T-helper 2 cell treated with Interferon-gamma antibody and Interleukin-4, amounts not matched to agents 100 ng/mL and 5 ng/mL, for 36 hours (primary cell): Measurements from ENCODE around the gene JAKMIP1. TPM values are rescaled to one million over a fixed set of nuclear protein-coding genes. Genes with fewer than 3 reads are reported as not detected.
"Not testable (repeated sequence)": the region's sequence is repeated elsewhere in the genome, so short reads cannot be mapped to it uniquely, and the experiment has no call there.

Experiments used
- intact Hi-C: fragments of 100-400 bp; cut with micrococcal nuclease; formaldehyde crosslinking; loops from one replicate; pipeline ENCODE4 v1.15.1; 2023
- total RNA-seq: library from RNA; stranded (reverse); gene quantifications from 2 replicates; pipeline ENCODE4 v1.2.3, GENCODE V29; 2022

JAKMIP1 gene
- total RNA-seq, 1 donor from 2014 or later: 18.5 TPM

- intact Hi-C loops: no loop called here
Measured at GRCh38 chr4:6150046-6150735, 50.2 kb downstream of the JAKMIP1 start.

DNA sequence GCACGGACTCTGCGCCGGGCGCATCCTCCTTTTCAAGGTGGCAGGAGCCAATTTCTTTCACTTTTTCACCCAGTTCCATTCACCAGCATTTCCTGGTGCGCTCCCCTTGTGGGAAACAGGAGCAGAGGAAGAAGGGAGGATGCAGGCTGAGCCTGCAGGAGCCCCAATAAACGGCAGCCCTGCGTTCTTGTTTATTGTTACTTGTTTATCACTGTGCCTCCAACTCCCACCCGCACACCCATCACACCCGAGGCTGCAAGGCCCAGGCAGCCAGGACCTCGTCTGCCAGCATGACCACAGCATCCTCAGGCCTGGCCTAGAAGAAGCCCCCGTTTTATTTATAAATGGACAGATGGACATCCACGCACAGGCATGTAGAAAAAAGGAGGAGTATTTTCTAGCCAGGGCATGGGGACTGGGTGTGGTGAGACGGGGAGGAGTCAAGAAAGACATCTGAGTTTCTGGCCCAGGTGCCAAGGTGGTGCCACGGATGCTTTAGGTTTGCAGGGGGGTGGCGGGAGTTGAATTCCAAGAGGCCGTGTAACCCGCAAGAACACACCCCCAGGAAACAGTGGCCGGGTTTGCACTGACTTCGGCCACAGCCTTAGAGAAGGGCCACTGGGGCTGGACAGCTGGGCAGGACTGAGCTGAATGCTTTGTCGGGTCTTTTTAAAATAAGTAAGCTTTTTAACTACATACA lies 51.7 kb downstream of the JAKMIP1 start:
- intact Hi-C loops: no loop called here

- intact Hi-C loops: no loop called here
Measured at GRCh38 chr4:6147441-6147840, 52.9 kb downstream of the JAKMIP1 start.

GRCh38 chr4:6143603-6144181 lies 56.7 kb downstream of the JAKMIP1 start:
- intact Hi-C loops: no loop called here

GRCh38 chr4:6142935-6143602 lies 57.3 kb downstream of the JAKMIP1 start:
- intact Hi-C loops: no loop called here

- intact Hi-C loops: no loop called here
Measured at GRCh38 chr4:6142511-6142910, 57.8 kb downstream of the JAKMIP1 start.

- intact Hi-C loops: no loop called here
Measured at GRCh38 chr4:6141554-6141953, 58.8 kb downstream of the JAKMIP1 start.

GRCh38 chr4:6141021-6141420 lies 59.3 kb downstream of the JAKMIP1 start:
- intact Hi-C loops: not testable (repeated sequence)

GRCh38 chr4:6137747-6138135 lies 62.6 kb downstream of the JAKMIP1 start:
- intact Hi-C loops: no loop called here

DNA sequence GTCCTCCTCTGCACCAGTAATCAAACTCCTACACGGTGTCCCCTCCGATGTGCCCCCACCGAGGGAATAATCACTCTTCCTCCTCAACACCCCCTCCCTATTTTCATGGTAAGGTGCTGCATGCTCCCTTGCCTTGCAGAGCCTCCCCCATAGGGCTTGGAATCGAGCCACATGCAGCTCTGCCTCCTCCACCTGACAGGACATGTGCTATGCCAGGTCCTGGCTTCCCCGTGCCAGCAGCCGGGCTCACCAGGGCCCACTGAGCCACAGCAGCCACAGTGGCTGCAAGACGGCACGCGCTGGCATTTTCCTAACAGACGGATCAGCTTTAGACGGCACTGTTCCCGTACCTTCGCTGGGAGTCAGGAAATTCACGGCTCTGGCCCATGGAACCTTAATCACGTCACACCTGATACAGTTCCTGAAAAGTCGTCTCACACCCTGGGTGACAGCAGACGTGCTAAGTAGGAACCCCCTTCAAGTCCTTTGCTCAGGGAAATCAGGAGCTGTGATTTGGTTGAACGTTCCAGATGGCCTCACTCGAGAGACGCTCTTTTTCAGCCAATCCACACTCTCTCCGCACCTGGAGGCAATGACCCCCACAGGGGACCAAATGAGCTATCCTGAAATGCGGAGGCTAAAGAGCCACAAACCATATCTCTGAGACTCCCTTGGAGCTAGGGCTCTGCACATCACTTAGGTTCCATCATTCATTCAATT lies 63.2 kb downstream of the JAKMIP1 start:
- intact Hi-C loops: no loop called here

DNA sequence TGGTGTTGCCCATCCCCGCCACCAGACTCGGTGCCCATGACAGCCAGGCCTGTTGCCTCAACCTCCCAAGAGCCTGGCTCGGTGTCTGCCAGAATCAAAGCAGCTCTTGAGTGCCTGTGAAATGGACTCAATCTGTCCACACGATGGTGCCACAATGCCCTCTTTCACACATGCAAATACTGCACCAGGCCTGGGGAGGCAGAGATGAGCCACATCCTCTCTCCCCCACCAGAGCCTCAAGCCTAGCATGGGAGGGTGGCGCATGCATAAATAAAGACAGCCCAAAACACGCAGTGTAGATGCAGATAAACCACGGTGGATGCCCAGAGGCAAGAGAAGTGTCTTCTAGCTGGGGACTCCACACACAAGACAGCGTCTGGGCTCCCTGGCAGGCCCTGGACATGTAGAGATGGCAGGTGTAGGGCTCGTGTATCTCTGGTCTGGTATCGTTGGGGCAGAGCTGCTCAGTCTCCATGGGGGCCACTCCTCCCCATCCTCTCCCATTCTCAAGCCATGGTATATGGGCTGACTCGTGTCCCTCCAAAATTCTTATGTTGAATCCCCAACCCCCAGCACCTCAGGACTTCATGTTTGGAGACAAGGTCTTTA lies 65.6 kb downstream of the JAKMIP1 start:
- intact Hi-C loops: loop anchor here (1.0 to 5.0 kb wide), 3 partner anchors 48 to 197 kb away; no protein-coding TSS in a partner anchor

DNA sequence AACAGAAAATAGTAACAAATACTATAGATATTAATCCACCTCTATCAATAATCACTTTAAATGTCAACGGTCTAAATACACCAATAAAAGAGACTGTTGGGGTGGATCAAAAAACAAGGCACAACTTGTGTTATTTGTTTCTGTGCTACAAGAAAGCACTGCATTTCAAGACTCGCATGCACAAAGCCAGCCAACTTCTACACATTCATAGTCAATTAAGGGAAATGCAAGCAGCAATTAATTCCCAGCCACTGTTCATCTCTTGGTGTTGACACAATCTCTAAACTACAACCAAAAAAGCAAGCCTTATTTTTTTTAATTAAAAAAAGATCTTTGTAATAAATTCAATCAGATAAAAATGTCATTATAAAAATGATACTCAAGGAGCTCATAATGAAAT lies 67.6 kb downstream of the JAKMIP1 start:
- intact Hi-C loops: loop anchor here (5.0 kb wide), 1 partner anchor 50 kb away; no protein-coding TSS in a partner anchor

- intact Hi-C loops: no loop called here
Measured at GRCh38 chr4:6128221-6128850, 72.0 kb downstream of the JAKMIP1 start.

GRCh38 chr4:6126971-6127745 lies 73.2 kb downstream of the JAKMIP1 start:
- intact Hi-C loops: no loop called here

GRCh38 chr4:6125103-6125651 lies 75.2 kb downstream of the JAKMIP1 start:
- intact Hi-C loops: no loop called here

GRCh38 chr4:6124386-6125102 lies 75.8 kb downstream of the JAKMIP1 start:
- intact Hi-C loops: no loop called here

DNA sequence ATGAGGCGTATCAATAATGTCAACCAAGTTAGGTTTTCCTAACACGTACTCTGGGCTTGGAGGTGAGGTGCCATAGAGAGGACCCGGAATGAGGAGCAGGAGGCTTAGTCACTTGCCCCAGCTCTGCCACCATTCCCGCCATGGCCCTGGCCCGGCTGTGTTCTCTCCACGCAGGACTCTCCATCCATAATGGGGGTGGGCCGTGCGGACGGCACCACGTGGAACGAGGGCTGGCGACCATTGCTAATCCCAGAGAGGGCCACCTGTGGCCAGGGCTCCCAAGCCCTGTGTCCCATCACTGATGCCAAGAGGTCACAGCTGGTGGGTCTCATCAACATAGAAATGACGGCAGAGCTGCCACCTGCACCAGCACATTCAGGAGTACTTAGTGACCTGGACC lies 76.4 kb downstream of the JAKMIP1 start:
- intact Hi-C loops: no loop called here

- intact Hi-C loops: no loop called here
Measured at GRCh38 chr4:6123541-6123940, 76.8 kb downstream of the JAKMIP1 start.

- intact Hi-C loops: no loop called here
Measured at GRCh38 chr4:6123116-6123515, 77.2 kb downstream of the JAKMIP1 start.
